TTC549 (cell line): Measurements from ENCODE around the gene RALGPS1.
"Not testable (repeated sequence)": the region's sequence is repeated elsewhere in the genome, so short reads cannot be mapped to it uniquely, and the experiment has no call there.

Experiments
- FAIRE-seq: peaks from 2 replicates; lab custom pipeline; 2012; peaks lifted over from hg19 to GRCh38; lab: Jason Lieb, UNC

RALGPS1 gene

GRCh38 chr9:126989847-126990842 is 75.6 kb downstream of the RALGPS1 start:
- no peak for FAIRE-seq

GRCh38 chr9:126991183-126991582 is 76.6 kb downstream of the RALGPS1 start:
- FAIRE-seq: no peak

GRCh38 chr9:126992427-126992826 is 77.8 kb downstream of the RALGPS1 start:
- FAIRE-seq: no peak

GRCh38 chr9:126999315-127000068 is 84.9 kb downstream of the RALGPS1 start:
- no peak for FAIRE-seq

GRCh38 chr9:127004946-127005769 is 90.6 kb downstream of the RALGPS1 start:
- no peak for FAIRE-seq

GRCh38 chr9:127005770-127006314 is 91.3 kb downstream of the RALGPS1 start:
- no peak for FAIRE-seq

- FAIRE-seq: no peak
Measured at GRCh38 chr9:127007638-127008037, 93.1 kb downstream of the RALGPS1 start.

- no peak for FAIRE-seq
Measured at GRCh38 chr9:127008076-127008475, 93.5 kb downstream of the RALGPS1 start.

GRCh38 chr9:127011772-127012171 is 97.2 kb downstream of the RALGPS1 start:
- FAIRE-seq: no peak

- no peak for FAIRE-seq
Measured at GRCh38 chr9:127012250-127012649, 97.7 kb downstream of the RALGPS1 start.

- FAIRE-seq: no peak
Measured at GRCh38 chr9:127013597-127013996, 99.0 kb downstream of the RALGPS1 start.

GRCh38 chr9:127014216-127014909 is 99.8 kb downstream of the RALGPS1 start:
- FAIRE-seq: no peak

- no peak for FAIRE-seq
Measured at GRCh38 chr9:127014910-127015540, 100.4 kb downstream of the RALGPS1 start.

- no peak for FAIRE-seq
Measured at GRCh38 chr9:127015921-127016512, 101.4 kb downstream of the RALGPS1 start.

GRCh38 chr9:127017979-127018378 is 103.4 kb downstream of the RALGPS1 start:
- not testable (repeated sequence) for FAIRE-seq

- FAIRE-seq: no peak
Measured at GRCh38 chr9:127018935-127019334, 104.4 kb downstream of the RALGPS1 start.

GRCh38 chr9:127020036-127020801 is 105.6 kb downstream of the RALGPS1 start:
- FAIRE-seq: no peak

GRCh38 chr9:127020802-127021078 is 106.2 kb downstream of the RALGPS1 start:
- no peak for FAIRE-seq

- FAIRE-seq: no peak
Measured at GRCh38 chr9:127021664-127022363, 107.2 kb downstream of the RALGPS1 start.
